HCT116 (cell line): ENCODE results near the gene HIGD1A. TPM values are rescaled to one million over a fixed set of nuclear protein-coding genes. Genes with fewer than 3 reads are reported as not detected.

Experiments
- ATAC-seq: fragments of 200-7000 bp; cut with Tn5 transposase; 2 replicates; pipeline ENCODE4 v1.9.1; 2020; ENCODE audit warnings: mild to moderate bottlenecking, moderate library complexity
- Bru-seq: library from RNA; stranded (reverse); fragments of 400-500 nt; gene quantifications from one replicate; lab custom pipeline; 2021; lab: Mats Ljungman, UMichigan
- BruChase-seq, 2 experiments: library from RNA; stranded (reverse); fragments of 400-500 nt; gene quantifications; one replicate each; lab custom pipeline; 2021; lab: Mats Ljungman, UMichigan
- BruUV-seq: library from RNA; stranded (reverse); fragments of 400-500 nt; replicated peaks from 2 replicates; lab custom pipeline; 2021; lab: Mats Ljungman, UMichigan
- CTCF ChIA-PET: fragments of 300-600 bp; sonication (Branson Sonifier 250); formaldehyde crosslinking; loops from one replicate; lab custom pipeline; 2021; ENCODE audit warnings: antibody characterized with exemption; lab: Charles Lee
- POLR2A ChIA-PET: fragments of 300-600, 350-600 bp; sonication (Branson Sonifier 250); formaldehyde crosslinking; loops from one replicate; lab custom pipeline; 2021; ENCODE audit warnings: antibody characterized with exemption; lab: Charles Lee
- RAD21 ChIA-PET, 2 experiments: fragments of 300-600 bp; sonication (Branson Sonifier 250); formaldehyde crosslinking; loops; one replicate each; lab custom pipeline; 2023; ENCODE audit warnings: low total read pairs in 2 of 2; ENCODE audit not compliant: uncharacterized antibody in 2 of 2, unreplicated experiment in 2 of 2, low non-redundant PET in 1 of 2; lab: Charles Lee
- DNase-seq: peaks from one replicate; pipeline ENCODE4 v3.0.0-alpha.2; 2010; ENCODE audit warnings: low read depth, low spot score
- H2AFZ ChIP-seq: fragments of 200-600 bp; shearing (Covaris generic), sonication (generic); 2 replicates; pipeline ENCODE4 v1.6.1; 2017; ENCODE audit warnings: low read depth, mixed run types, mixed read lengths, antibody characterized with exemption, low read length; ENCODE audit not compliant: poor library complexity, severe bottlenecking
- H3K27ac ChIP-seq: 2 replicates; pipeline ENCODE4 v1.5.1; 2012; ENCODE audit warnings: low read depth, low read length
- H3K27me3 ChIP-seq: fragments of 200-600 bp; sonication (generic); 2 replicates; pipeline ENCODE4 v1.6.1; 2016; ENCODE audit warnings: mixed run types, low read length, mixed read lengths; ENCODE audit not compliant: insufficient read depth
- H3K36me3 ChIP-seq, 2 experiments: fragments of 200-500 bp in 1 of 2; fragments of 200-600 bp in 1 of 2; sonication (Bioruptor generic) in 1 of 2; sonication (generic) in 1 of 2; 2 replicates each; pipeline versions ENCODE4 v1.5.1 to v1.6.1; 2014 to 2016; ENCODE audit warnings: low read length in 2 of 2, inconsistent platforms in 1 of 2, mixed read lengths in 1 of 2, mixed run types in 1 of 2; ENCODE audit not compliant: insufficient read depth in 2 of 2, control insufficient read depth in 1 of 2
- H3K4me1 ChIP-seq, 2 experiments: fragments of 200-600 bp in 1 of 2; sonication (generic) in 1 of 2; 2 replicates each; pipeline versions ENCODE4 v1.5.1 to v1.6.1; 2012 to 2017; ENCODE audit warnings: low read length in 2 of 2, inconsistent platforms in 1 of 2, mild to moderate bottlenecking in 1 of 2, mixed read lengths in 1 of 2, mixed run types in 1 of 2, moderate library complexity in 1 of 2; ENCODE audit not compliant: insufficient read depth in 2 of 2, control insufficient read depth in 1 of 2
- H3K4me2 ChIP-seq: fragments of 200-600 bp; sonication (generic); 2 replicates; pipeline ENCODE4 v1.6.1; 2017; ENCODE audit warnings: mixed run types, low read length, mixed read lengths
- H3K4me3 ChIP-seq, 2 experiments: fragments of 200-600 bp in 1 of 2; sonication (generic) in 1 of 2; replicated peaks in 1 of 2; 2 replicates each; pipeline ENCODE4 v1.5.1; 2011 to 2016; ENCODE audit warnings: low read length in 2 of 2, control low read depth in 1 of 2, low read depth in 1 of 2, mild to moderate bottlenecking in 1 of 2, mixed read lengths in 1 of 2, mixed run types in 1 of 2
- H3K79me2 ChIP-seq: fragments of 200-600 bp; sonication (generic); 2 replicates; pipeline ENCODE4 v1.6.1; 2017; ENCODE audit warnings: mild to moderate bottlenecking, mixed run types, low read length, moderate library complexity, mixed read lengths; ENCODE audit not compliant: insufficient read depth
- H3K9ac ChIP-seq: fragments of 200-600 bp; sonication (generic); 2 replicates; pipeline ENCODE4 v1.6.1; 2016; ENCODE audit warnings: low read length, mixed read lengths
- H3K9me2 ChIP-seq: fragments of 200-600 bp; sonication (generic), shearing (Covaris generic); 2 replicates; pipeline ENCODE4 v1.6.1; 2017; ENCODE audit warnings: mixed run types, mild to moderate bottlenecking, moderate library complexity; ENCODE audit not compliant: insufficient read depth
- H3K9me3 ChIP-seq, 2 experiments: fragments of 200-500 bp in 1 of 2; fragments of 200-600 bp in 1 of 2; sonication (Bioruptor generic) in 1 of 2; sonication (generic) in 1 of 2; 2 replicates each; pipeline ENCODE4 v1.6.1; 2014 to 2017; ENCODE audit warnings: low read length in 2 of 2, mixed read lengths in 2 of 2, inconsistent platforms in 1 of 2, low read depth in 1 of 2, mild to moderate bottlenecking in 1 of 2, mixed run types in 1 of 2, moderate library complexity in 1 of 2; ENCODE audit not compliant: control insufficient read depth in 1 of 2, insufficient read depth in 1 of 2
- H4K20me1 ChIP-seq: fragments of 200-600 bp; sonication (generic), shearing (Covaris generic); 2 replicates; pipeline ENCODE4 v1.6.1; 2017; ENCODE audit warnings: mixed run types, mild to moderate bottlenecking, moderate library complexity; ENCODE audit not compliant: insufficient read depth
- CBX3 ChIP-seq: IDR thresholded peaks from 2 replicates; pipeline ENCODE4 v1.6.1; 2012; ENCODE audit warnings: low read depth
- CEBPB ChIP-seq: IDR thresholded peaks from 2 replicates; pipeline ENCODE4 v1.6.1; 2012; ENCODE audit warnings: low read depth
- CTCF ChIP-seq, 3 experiments: fragments of 200-600 bp in 1 of 3; sonication (generic) in 1 of 3; IDR thresholded peaks in 2 of 3; conservative IDR thresholded peaks in 1 of 3; 2 replicates each; pipeline ENCODE4 v1.5.1; 2012 to 2017; ENCODE audit warnings: low read depth in 2 of 3, low read length in 2 of 3, antibody characterized with exemption in 1 of 3, borderline replicate concordance in 1 of 3, control low read depth in 1 of 3, mild to moderate bottlenecking in 1 of 3, mixed read lengths in 1 of 3, mixed run types in 1 of 3, moderate library complexity in 1 of 3; ENCODE audit not compliant: insufficient read depth in 1 of 3
- EGR1 ChIP-seq: IDR thresholded peaks from 2 replicates; pipeline ENCODE4 v1.6.1; 2012; ENCODE audit warnings: low read depth
- EZH2 ChIP-seq: fragments of 200-600 bp; sonication (generic); IDR thresholded peaks from 2 replicates; pipeline ENCODE4 v1.6.1; 2017; ENCODE audit warnings: antibody characterized with exemption, mixed run types
- JUND ChIP-seq: IDR thresholded peaks from 2 replicates; pipeline ENCODE4 v1.6.1; 2012
- MAX ChIP-seq: IDR thresholded peaks from 2 replicates; pipeline ENCODE4 v1.6.1; 2012
- POLR2A ChIP-seq: IDR thresholded peaks from 2 replicates; pipeline ENCODE4 v1.7.0; 2011; ENCODE audit warnings: borderline replicate concordance; ENCODE audit not compliant: insufficient read depth, insufficient read length; ENCODE audit errors: extremely low read depth
- POLR2AphosphoS5 ChIP-seq: IDR thresholded peaks from 2 replicates; pipeline ENCODE4 v1.6.1; 2011; ENCODE audit warnings: mild to moderate bottlenecking, low read depth, low read length, moderate library complexity
- RAD21 ChIP-seq: IDR thresholded peaks from 2 replicates; pipeline ENCODE4 v1.6.1; 2012; ENCODE audit warnings: low read depth, mild to moderate bottlenecking
- REST ChIP-seq: IDR thresholded peaks from 2 replicates; pipeline ENCODE4 v1.6.1; 2012; ENCODE audit warnings: low read depth
- SIN3A ChIP-seq: IDR thresholded peaks from 2 replicates; pipeline ENCODE4 v1.6.1; 2012; ENCODE audit warnings: low read depth
- SP1 ChIP-seq: IDR thresholded peaks from 2 replicates; pipeline ENCODE4 v1.6.1; 2012; ENCODE audit warnings: low read depth
- SRF ChIP-seq: IDR thresholded peaks from 2 replicates; pipeline ENCODE4 v1.6.1; 2012; ENCODE audit warnings: low read depth
- TCF7L2 ChIP-seq: IDR thresholded peaks from 2 replicates; pipeline ENCODE4 v1.7.0; 2011; ENCODE audit warnings: borderline replicate concordance, inconsistent platforms; ENCODE audit not compliant: insufficient read depth, insufficient read length; ENCODE audit errors: extremely low read depth
- YY1 ChIP-seq: IDR thresholded peaks from 2 replicates; pipeline ENCODE4 v1.6.1; 2011; ENCODE audit warnings: low read length, low read depth, moderate library complexity, mild to moderate bottlenecking; ENCODE audit not compliant: insufficient replicate concordance; ENCODE audit errors: extremely low read depth
- ZBTB33 ChIP-seq: IDR thresholded peaks from 2 replicates; pipeline ENCODE4 v1.6.1; 2011; ENCODE audit warnings: mild to moderate bottlenecking, low read length, moderate library complexity; ENCODE audit not compliant: insufficient replicate concordance; ENCODE audit errors: extremely low read depth
- ZFX ChIP-seq: fragments of 450-650 bp; IDR thresholded peaks from 2 replicates; pipeline ENCODE4 v1.6.1; 2017
- intact Hi-C: fragments of 100-400 bp; cut with micrococcal nuclease; formaldehyde crosslinking; loops from 2 replicates; pipeline ENCODE4 v1.10.0; 2022
- long read RNA-seq: library from polyadenylated mRNA; unstranded; transcript quantifications from one replicate; pipeline ENCODE4 v2.0.0, GENCODE V29; 2021; ENCODE audit not compliant: unreplicated experiment
- polyA plus RNA-seq: library from polyadenylated mRNA; unstranded; fragments of >200 nt; gene quantifications from 2 replicates; pipeline ENCODE4 v1.2.1, GENCODE V29; 2012; ENCODE audit warnings: missing spikeins
- total RNA-seq: library from RNA; stranded (reverse); gene quantifications from one replicate; pipeline ENCODE4 v1.2.1, GENCODE V29; 2021; ENCODE audit not compliant: unreplicated experiment

The HIGD1A gene
- 71.2 TPM for total RNA-seq
- polyA plus RNA-seq = 31.4 and 58.3 TPM in 2 replicates
- percentile 96 among the genes with signal in this experiment for Bru-seq, nascent RNA
- percentile 100 among the genes with signal in this experiment for BruChase-seq, experiment 1, labeled RNA remaining after a 6-hour chase
- percentile 99 among the genes with signal in this experiment for BruChase-seq, experiment 2, labeled RNA remaining after a 2-hour chase
- long read RNA-seq, transcript HIGD1A-201 (4 exons, 1,373 nt) = major isoform, 129 of 138 reads
- long read RNA-seq, partial matches to known transcripts = 5 of 138 reads
- long read RNA-seq, other reads (novel, unspliced or antisense) = 3 of 138 reads

GRCh38 chr3:42804106-42804830 is at the start of gene HIGD1A:
HIGD1A (minus strand) TSS chr3:42804490; CDS start chr3:42794253, 10,237 bp downstream.
- peak within 1 kb of the TSS; percentile 94 for H3K9ac ChIP-seq
- peak within 1 kb of the TSS; percentile 70 for H3K27ac ChIP-seq
- H3K4me1 ChIP-seq = peaks cover 0 to 15% of the 10 kb centered on the region in 2 experiments; a peak in 2 of 4 replicates
- DNase-seq (peak; percentile 86), ATAC-seq (peak; percentile 98)
- peak within 1 kb of the TSS; percentile 88 to 98 for H3K4me3 ChIP-seq
- H4K20me1 ChIP-seq = no peaks in the 10 kb centered on the region
- no peaks in the 10 kb centered on the region for H3K27me3 ChIP-seq
- H2AFZ ChIP-seq = no peak within 1 kb of the TSS
- H3K9me3 ChIP-seq = no peaks in the 10 kb centered on the region
- peaks cover 49% of the 10 kb centered on the region for H3K79me2 ChIP-seq
- peak within 1 kb of the TSS; percentile 95 for H3K4me2 ChIP-seq
- H3K9me2 ChIP-seq = no peaks in the 10 kb centered on the region
- no TSS peak for BruUV-seq
- RAD21 ChIA-PET = no interaction called here
- CTCF ChIA-PET = interaction anchor here (1.1 to 2.9 kb wide), 2 partner anchors 24 to 27 kb away, joined by 3 to 11 read pairs; no protein-coding TSS in a partner anchor
- intact Hi-C loops = no loop called here
- POLR2A ChIA-PET = interaction anchor here (0.7 to 1.6 kb wide), 5 partner anchors 12 to 46 kb away, joined by 3 to 6 read pairs (median 3); no protein-coding TSS in a partner anchor
- H3K36me3 ChIP-seq = no peaks in the 10 kb centered on the region
- TF ChIP-seq CTCF (IDR thresholded peaks at IDR 0.05 in 2 of 3, conservative IDR thresholded peaks at IDR 0.05 in 1 of 3; ENCODE audit: borderline replicate concordance in 1 of 3, insufficient read depth in 1 of 3, low read depth in 2 of 3, low read length in 2 of 3) (no peak), POLR2AphosphoS5 (peak; percentile 93), TCF7L2 (peak; percentile 53), SRF (no peak), ZFX (peak; percentile 94), REST (no peak), YY1 (peak; percentile 4), CEBPB (no peak), JUND (no peak), SP1 (peak; percentile 83), POLR2A (no peak), EZH2 (no peak), RAD21 (no peak), SIN3A (peak; percentile 78), CBX3 (no peak; the same call in 1 of the 2 replicates), MAX (peak; percentile 75), ZBTB33 (no peak), EGR1 (no peak)
